Smooth muscle cell of the brain vasculature (primary cell): ENCODE data around the gene MCL1.

Experiments used
- DNase-seq: peaks from one replicate; pipeline ENCODE4 v3.0.0-alpha.2; 2012; ENCODE audit warnings: low read depth, low spot score

The MCL1 gene

DNA sequence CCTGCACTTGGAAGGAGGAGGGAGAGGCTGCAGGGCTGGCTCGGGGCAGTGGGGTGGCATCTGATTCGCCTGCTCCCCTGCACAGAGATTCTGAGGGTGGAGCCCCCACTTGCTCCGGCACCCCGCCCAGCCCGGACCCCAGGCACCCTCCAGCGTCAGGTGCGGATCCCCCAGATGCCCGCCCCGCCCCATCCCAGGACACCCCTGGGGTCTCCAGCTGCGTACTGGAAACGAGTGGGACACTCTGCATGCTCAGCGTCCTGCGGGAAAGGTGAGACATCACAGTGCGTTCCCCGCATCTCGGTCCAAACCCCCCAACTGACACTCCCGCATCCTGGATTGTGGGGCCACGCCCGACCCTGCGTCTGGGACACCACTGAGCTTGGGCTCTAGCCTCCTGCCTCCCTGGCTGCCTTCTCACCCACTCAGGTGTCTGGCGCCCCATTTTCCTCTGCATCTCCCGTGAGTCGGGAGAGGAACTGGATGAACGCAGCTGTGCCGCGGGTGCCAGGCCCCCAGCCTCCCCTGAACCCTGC lies 22.3 kb downstream of the MCL1 start:
- DNase-seq, result no peak

DNA sequence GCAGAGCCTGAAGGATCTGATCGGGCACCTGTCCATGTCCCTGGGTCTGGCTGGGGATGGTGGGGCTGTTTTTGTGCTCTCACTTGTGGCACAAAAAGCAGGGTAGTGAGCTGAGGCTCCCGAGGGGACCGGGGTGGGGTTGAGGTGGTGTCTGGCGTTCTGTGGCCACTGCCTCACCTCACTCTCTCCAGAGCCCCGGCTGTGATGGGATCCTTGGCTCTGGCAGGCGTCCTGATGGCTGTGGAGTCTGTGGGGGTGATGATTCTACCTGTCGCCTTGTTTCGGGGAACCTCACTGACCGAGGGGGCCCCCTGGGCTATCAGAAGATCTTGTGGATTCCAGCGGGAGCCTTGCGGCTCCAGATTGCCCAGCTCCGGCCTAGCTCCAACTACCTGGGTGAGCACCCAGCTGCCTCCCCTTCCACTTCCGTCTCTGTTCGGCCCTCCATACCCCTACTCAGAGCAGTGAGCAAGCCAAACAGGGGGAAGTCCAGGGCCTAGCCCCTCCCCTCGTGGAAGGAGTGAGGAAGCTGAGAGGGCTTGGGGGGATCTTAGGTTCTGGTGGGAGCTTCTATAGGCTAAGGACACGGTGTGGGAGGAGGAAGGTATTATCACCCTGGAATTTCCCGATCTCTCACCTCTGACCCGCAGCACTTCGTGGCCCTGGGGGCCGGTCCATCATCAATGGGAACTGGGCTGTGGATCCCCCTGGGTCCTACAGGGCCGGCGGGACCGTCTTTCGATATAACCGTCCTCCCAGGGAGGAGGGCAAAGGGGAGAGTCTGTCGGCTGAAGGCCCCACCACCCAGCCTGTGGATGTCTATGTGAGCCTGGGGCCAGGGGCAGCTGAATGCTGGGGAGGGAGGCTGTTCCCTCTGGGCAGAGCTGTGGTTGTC lies 23.2 kb downstream of the MCL1 start:
- no peak for DNase-seq

DNA sequence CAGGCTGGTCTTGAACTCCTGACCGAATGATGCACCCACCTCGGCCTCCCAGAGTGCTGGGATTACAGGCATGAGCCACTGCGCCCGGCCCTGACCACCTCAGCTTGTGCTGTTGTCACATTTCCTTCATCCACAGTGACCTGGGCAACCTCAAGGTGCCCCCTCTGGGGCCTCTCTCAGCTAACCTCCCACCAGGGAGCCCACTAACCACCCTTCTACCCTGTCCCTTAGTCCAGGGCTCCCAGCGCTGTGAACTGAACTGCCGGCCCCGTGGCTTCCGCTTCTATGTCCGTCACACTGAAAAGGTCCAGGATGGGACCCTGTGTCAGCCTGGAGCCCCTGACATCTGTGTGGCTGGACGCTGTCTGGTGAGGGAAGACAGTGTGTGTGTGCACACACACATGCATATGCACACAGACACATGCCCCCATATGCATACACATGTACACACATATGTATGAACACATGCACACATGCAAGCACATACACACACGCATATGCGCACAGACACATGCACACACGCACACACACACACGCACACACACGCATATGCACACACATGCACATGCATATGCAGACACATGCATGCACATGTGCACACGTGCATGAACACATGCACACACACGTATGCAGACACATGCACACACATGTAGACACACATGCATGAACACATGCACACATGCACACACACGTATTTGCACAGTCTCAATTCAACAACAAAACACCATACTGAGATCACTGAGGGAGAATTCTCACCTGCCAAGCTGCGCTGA lies 24.0 kb downstream of the MCL1 start:
- no peak for DNase-seq

DNA sequence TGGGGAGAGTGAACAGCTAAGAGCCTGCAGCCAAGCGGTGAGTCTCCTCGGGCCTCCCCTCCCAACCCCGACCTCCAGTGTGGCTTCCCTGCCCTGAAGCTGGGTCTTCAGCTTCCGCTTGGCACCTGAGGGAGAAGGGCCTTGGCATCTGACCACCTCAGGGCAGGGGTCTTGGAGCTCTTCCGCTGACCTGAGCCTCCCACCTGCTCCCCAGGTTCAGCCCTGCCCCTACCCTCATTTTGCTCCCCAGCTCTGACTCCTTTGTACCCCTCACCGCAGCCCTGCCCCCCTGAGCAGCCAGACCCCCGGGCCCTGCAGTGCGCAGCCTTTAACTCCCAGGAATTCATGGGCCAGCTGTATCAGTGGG lies 25.3 kb downstream of the MCL1 start:
- DNase-seq, result no peak

DNA sequence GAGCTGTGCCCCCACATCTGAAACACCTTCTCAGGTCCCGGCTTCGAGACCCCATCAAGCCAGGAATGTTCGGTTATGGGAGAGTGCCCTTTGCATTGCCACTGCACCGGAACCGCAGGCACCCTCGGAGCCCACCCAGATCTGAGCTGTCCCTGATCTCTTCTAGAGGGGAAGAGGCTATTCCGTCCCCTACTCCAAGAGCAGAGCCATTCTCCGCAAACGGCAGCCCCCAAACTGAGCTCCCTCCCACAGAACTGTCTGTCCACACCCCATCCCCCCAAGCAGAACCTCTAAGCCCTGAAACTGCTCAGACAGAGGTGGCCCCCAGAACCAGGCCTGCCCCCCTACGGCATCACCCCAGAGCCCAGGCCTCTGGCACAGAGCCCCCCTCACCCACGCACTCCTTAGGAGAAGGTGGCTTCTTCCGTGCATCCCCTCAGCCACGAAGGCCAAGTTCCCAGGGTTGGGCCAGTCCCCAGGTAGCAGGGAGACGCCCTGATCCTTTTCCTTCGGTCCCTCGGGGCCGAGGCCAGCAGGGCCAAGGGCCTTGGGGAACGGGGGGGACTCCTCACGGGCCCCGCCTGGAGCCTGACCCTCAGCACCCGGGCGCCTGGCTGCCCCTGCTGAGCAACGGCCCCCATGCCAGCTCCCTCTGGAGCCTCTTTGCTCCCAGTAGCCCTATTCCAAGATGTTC lies 25.9 kb downstream of the MCL1 start:
- DNase-seq, result no peak

DNA sequence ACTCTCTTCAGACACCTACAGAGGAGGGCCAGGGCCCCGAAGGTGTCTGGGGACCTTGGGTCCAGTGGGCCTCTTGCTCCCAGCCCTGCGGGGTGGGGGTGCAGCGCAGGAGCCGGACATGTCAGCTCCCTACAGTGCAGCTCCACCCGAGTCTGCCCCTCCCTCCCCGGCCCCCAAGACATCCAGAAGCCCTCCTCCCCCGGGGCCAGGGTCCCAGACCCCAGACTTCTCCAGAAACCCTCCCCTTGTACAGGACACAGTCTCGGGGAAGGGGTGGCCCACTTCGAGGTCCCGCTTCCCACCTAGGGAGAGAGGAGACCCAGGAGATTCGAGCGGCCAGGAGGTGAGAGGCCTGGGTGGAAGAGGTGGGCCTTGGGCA lies 26.5 kb downstream of the MCL1 start:
- DNase-seq, result no peak

DNA sequence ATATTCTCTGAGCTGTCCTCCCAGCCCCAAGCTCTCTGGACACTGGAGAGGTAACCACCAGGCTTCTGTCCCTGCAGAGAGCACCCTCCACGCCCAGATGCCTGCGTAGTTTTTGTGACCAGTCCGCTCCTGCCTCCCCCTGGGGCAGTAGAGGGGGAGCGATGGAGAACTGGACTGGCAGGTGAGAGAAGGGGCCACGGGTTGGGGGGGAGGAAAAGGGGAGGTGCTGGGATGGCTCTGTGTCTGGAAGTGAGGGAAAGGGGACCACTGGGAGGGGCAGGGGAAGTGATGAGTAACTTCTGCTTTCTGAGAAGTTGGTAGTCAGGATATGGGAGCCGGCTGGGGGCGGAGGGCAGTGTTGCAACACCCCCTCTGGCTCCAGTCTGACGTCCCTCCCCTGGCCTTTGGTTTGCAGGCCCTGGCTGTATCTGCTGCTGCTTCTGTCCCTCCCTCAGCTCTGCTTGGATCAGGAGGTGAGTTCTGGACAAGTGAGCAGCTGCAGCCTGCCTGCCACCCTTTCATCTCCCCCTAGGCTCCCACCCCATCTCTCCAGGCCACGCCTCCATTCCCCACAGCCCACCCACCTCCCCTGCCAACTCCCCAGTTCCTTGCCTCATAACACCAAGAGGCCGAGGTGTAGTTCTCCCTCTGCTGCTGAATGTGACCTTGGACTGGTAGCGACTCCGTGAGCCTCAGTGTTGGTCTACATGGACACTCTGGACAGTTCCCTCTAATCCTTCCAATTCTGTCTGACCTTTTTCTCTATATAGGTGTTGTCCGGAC lies 27.1 kb downstream of the MCL1 start:
- DNase-seq, result no peak

DNA sequence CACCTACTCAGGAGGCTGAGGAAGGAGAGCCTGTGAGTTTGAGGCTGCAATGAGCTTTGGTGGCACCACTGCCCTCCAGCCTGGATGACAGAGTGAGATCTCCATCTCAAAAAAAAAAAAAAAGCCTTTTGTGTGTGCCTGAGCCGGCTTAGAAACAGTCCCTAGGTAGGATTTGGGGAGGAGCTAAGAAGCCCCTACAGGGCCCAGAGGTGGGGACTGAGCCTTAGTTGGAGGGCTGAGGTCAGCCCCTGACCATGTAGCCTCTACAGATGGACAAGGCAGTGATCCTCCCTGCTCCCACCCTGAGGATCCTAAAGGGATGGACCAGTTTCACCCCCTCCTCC lies 27.7 kb downstream of the MCL1 start:
- DNase-seq, result no peak

DNA sequence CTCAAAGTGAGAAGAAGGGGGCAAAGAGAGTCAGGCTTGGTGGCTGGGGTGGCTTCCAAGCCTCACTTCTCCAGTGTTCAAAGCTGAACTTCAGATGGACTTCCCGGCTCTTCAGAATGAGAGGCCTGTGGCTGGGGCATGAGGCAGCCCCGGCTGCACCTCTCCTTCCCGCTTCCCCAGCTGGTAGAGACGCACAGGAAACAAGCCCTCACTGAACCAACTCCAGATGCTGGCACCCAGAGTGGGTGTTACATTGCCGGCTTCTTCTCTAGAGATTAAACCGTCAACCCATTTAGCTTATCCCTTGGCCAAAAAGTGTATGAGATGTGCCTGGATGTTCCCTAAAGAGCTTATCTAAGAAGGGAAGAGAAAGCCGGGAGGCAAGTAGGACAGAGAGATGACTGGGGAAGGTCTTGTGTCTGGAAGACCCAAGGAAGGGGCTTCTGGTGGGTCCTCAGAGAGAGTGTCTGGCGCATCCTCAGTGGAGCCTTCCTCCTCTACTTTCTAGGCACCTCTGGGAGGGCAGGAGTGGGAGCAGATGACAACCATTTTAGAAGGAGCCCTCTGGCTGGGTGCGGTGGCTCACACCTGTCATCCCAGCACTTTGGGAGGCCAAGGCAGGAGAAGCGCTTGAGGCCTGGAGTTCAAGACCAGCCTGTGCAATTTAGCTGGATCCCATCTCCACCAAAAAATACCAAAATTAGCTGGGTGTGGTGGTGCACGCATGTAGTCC lies 28.2 kb downstream of the MCL1 start:
- no peak for DNase-seq

DNA sequence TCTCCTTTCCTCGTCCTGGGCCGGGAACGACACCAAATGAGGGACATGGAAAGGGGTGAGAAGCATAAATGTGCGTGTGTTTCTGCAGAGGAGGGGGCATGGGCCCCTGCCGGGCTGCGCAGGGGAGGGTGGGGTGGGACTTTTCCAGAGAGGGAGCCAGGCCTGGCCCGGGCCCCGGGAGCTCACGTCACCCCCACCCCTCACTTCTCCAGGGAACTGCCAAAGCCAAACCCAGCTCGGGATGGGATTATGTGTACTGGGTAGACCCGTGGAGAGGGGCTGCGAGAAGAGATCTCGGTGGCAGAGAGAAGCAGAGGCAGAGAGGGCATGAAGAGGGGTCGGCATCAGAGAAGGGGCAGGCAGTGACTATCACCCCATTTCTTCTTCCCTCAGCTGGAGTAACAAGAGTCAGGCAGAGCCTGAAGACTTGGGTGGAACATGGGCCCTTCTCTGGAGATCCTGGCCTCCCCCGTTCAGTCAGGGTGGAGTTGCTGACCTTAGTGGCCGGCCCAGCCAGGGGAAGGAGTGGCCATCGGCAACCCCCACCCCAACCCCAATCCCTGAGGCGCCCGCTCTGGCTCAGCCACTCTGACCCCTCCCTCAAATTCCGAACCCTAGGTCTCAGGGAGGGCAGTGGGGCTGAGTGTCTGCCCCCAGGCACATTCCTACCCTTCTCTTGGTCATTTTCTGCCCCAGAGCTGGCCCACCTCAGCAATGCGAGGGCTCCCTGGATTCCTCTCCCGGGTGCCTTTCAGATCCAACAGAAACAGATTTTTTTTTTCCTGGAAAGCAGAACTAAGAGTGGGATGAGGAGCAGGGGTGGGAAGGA lies 29.0 kb downstream of the MCL1 start:
- no peak for DNase-seq

DNA sequence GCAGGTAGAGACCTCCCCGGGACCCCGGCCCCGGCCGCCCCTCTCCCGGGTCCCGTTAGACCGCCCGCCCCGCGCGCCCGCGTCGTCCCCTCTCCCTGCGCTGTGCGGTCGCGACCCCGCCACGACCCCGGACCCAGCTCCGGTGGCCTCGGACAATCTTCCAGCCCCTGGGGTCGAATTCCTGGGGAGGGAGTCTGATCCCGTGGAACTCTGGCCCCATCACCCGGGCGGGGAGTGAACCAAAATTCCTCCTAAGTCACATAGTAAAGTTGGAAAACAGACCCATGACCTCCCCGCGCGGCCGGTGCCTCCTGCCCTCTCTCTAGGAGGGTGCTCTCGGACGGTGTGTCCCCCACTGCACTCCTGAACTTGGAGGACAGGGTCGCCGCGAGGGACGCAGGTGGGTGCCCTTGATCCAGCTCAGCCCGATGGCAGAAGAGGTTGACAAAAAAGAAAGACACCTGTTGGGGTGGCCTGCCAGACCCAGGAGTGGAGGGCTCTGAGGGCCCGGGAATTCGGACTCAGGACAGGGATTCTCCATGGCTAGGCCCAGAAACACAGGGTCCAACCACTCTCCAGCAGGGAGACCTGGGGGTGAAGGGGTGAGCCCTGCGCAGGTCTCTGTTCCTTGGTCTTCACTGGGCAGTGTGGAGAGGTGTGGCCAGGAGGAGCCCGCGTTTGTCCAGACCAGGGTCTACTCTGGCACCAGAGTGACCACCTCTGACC lies 29.8 kb downstream of the MCL1 start:
- no peak for DNase-seq

DNA sequence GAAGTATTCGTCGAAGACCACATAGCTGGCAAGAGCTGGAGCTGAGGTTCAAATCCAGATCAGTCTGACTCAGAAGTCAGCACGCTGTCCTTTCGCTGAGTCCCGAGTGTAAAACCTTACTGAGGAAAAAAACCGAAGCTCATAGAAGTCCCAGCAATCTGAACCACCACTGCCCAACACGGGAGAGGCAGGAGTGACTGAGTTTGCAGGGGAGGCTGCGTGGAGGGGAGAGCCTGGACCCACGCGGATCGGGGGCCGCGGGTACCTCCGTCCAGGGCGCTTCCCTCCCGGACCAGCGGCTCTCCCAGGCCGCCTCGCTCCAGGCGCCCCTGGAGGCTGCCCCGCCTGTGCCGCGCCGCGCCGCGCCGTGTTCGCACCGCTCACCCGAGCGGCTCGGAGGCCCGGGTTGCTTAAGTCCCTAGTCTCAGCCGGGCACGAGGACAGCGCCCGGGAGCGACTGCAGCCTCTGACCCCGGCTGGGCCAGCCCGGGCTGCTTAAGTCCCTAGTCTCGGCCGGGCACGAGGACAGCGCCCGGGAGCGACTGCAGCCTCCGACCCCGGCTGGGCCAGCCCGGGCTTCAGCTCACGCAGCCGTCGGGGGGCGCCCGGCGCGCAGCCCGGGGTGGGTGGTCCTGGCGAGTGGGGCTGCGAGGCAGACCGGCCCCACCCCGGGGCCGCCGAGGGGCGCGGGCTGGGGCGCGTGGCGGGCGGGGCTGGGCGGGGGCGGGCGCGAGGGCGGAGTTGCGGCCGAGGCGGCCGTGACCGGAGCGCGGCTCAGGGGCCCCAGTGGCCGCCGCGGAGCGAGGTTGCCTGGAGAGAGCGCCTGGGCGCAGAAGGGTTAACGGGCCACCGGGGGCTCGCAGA lies 30.5 kb downstream of the MCL1 start, which contains the start of gene ADAMTSL4:
Gene ADAMTSL4 (plus strand): TSS at position 777 of the 864 bp plus-strand sequence. CDS start 2,881 bp downstream, outside the sequence.
- no peak for DNase-seq

DNA sequence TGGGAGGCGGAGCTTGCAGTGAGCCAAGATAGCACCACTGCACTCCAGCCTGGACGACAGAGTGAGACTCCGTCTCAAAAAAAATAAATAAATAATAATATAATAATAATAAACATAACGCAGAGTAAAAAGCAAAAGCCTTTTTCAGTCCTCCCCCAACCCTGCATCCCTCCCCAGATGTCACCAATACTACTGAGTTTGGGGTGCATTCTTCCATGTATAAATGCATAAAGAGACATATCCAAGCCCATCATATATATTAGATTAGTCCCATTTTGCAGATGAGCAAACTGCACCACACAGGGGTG lies 31.1 kb downstream of the MCL1 start:
- no peak for DNase-seq

DNA sequence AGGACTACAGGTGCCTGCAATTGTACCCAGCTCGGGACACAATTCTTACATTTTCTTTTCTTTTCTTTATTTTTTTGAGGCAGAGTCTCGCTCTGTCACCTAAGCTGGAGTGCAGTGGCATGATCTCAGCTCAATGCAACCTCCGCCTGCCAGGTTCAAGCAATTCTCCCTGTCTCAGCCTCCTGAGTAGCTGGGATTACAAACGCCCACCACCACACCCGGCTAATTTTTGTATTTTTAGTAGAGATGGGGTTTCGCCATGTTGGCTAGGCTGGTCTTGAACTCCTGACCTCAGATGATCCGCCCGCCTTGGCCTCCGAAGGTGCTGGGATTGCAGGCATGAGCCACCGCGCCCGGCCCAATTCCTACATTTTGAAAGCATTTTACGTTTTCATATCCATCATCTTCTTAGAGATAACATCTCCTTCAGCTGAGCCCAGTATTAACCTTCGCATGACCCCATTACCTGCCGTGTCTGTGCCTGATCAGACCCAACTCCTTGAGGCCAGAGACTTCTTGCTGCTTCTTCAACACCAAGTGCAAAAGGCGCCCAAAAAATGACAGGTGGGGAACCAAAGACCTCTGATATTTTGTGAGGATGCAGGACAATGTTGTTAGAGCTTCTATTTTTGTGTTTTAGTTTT lies 33.0 kb downstream of the MCL1 start:
- DNase-seq, result no peak

DNA sequence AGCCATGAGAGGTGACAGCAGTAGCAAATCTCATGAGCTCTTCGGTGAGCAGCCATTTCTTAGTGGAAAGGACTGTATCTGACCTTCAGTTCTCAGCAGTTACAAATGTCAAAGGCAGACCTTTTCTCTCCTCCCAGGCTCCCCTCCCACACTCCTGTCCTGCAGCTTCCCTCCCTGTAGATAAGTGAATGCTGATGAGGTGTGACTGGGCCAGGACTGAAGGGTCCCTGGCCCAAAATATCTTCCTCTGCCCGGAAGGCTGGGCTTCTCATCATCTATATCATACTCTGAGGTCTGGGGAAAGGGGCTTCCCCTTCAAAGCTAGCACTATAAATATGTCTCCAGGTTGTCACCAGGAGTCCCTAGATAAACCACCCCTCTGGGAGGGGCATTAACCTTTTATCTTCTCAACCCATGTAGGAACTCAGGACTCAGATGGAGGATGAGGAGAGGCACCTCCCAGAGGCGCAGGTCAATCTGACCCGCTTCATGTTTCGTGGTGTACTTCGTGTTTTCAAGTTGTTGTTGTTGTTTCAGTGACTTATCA lies 33.9 kb downstream of the MCL1 start:
- DNase-seq, result no peak

DNA sequence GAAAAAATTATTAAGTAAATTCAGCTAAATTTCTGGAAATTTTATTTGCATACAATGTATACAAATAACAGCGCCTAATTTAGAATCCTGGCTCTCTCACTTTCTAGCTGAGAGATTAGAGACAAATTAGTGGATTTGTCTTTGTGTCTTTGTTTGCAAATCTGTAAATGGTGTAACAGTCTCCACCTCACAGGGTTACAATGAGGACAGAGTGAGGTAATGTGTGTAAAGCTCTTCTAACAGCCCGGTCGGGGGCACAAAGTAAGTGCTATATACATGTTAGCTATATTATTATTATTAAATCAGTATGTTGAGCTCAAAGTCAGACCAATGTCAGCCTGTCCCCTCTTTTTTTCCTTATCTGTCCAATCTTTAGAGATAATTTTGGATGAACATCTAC lies 35.2 kb downstream of the MCL1 start:
- DNase-seq, result no peak

DNA sequence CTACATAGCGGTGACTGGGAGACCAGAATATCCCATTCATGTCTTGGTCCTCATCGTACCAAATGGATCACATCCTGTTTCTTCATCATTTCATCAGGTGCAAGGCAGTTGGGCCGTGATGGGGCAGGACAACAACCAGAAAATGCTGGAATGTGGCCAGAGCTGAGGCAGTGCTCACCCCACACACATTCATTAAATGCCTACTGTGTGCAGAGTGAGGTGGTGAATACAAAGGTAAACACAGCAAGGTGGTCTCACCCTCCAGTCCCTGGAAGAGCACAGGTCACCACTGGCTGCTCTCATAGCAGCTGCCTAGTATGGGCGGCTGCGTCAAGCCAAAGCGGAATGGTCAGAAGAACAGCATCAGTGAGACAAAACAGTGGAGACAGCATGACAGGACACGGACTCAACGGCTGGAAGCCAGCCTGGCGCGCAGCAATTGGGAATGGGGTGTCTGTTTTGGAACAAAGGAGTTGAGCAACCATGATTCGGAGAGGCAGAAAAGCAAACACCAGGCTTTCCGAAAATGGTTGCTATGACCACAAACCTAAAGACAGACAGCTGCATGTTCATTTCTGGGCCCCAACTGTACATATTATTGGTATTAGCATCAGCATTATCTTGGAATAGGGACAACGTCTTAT lies 35.8 kb downstream of the MCL1 start:
- no peak for DNase-seq
